ENCODE results near the gene AHDC1.

Gene AHDC1

DNA sequence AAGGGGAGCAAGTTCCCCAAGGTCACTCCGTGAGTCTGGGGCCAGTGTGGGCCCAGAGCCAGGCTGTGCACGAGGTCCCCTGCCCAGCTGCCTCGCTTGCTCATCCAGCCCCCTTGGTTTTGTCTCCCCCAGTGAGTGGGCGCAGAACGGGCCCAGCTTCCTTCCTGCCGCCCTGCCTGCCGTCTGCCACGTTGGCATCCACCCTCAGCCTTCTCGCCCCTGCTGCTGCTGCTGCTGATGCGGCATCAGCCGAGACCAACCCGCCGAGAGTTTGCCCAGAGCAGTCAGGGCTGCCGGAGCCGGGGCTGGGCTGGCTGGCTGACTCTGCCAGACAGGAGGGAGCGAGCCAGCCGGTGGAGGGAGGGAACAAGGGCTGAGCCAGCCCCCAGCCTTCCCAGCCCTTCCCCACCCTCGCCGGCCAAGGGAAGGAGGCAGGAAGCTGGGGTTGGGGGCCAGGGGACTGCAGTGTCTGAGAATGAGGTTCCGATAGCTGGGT is 82.6 kb downstream of the AHDC1 start:
- H3K4me1 ChIP-seq (ENCODE audit: insufficient read depth, low read length) = peaks cover 76% of the 10 kb centered on the region
- no peaks in the 10 kb centered on the region for H3K27me3 ChIP-seq (ENCODE audit: insufficient read depth, low read length)
- H3K9me3 ChIP-seq (ENCODE audit: low read length) = no peaks in the 10 kb centered on the region
- H3K4me3 ChIP-seq (ENCODE audit: low read length) = no peak overlapping the region
- H3K36me3 ChIP-seq (ENCODE audit: insufficient read depth, low read length) = no peaks in the 10 kb centered on the region
- H2AFZ ChIP-seq (ENCODE audit: low read depth, low read length) = no peak overlapping the region

- H3K27me3 ChIP-seq (ENCODE audit: insufficient read depth, low read length) = no peaks in the 10 kb centered on the region
- no peaks in the 10 kb centered on the region for H3K9me3 ChIP-seq (ENCODE audit: low read length)
- H3K4me1 ChIP-seq (ENCODE audit: insufficient read depth, low read length) = peaks cover 73% of the 10 kb centered on the region
- no peak overlapping the region for H2AFZ ChIP-seq (ENCODE audit: low read depth, low read length)
- H3K36me3 ChIP-seq (ENCODE audit: insufficient read depth, low read length) = no peaks in the 10 kb centered on the region
- no peak overlapping the region for H3K4me3 ChIP-seq (ENCODE audit: low read length)
Observed at GRCh38 chr1:27520651-27521050, 83.3 kb downstream of the AHDC1 start.

DNA sequence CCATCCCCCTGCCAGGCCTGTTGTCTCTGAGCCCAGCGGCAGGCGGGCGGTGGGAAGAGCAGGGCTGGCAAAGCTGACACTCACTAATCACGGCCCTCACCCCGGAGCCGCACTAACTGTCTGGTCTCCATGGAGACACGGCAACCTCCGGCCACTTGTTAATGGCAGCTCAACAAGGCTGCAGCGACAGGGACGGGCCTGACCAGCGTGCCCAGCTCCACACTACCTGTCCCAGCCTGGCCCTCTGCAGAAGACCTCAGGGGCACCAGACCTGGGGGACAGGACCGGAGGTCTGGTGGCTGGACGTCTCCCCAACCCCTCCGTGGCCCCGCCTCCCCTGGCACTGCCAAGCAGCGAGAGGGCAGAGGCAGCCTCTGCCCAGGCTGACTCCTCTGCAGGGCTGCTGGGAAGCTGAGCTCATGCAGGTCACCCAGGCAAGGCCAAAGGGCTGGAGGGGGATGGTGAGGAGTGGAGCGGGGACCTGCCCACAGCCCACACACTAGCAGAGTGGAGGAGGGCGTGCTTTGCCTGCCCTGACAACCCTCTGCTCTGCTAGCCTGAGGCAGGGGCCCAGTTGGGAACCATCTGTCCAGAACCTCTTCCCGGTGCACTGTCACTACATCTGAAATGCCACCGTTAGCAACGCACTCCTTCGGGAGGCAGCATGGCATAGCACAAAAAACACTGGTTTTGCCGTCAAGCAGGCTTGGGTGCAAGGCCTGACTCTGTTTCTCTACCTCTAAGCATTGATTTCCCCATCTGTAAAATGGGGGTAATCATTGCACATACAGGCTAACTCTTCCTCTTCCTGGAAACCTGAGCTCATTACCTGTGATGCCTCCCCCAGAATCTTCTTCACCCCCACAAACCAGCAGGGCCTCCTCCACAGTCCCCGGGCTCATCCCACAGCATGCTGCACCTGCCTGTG is 84.3 kb downstream of the AHDC1 start:
- Histone ChIP-seq H3K4me3 (ENCODE audit: low read length) (peak overlapping the region; percentile 29), H3K27me3 (ENCODE audit: insufficient read depth, low read length) (no peaks in the 10 kb centered on the region), H3K4me1 (ENCODE audit: insufficient read depth, low read length) (peaks cover 67% of the 10 kb centered on the region), H3K9me3 (ENCODE audit: low read length) (no peaks in the 10 kb centered on the region), H2AFZ (ENCODE audit: low read depth, low read length) (peak overlapping the region; percentile 50), H3K36me3 (ENCODE audit: insufficient read depth, low read length) (no peaks in the 10 kb centered on the region)

- peaks cover 59% of the 10 kb centered on the region for H3K4me1 ChIP-seq (ENCODE audit: insufficient read depth, low read length)
- H2AFZ ChIP-seq (ENCODE audit: low read depth, low read length) = peak overlapping the region; percentile 50
Observed at GRCh38 chr1:27518808-27519207, 85.1 kb downstream of the AHDC1 start.

GRCh38 chr1:27517907-27518718 is 85.8 kb downstream of the AHDC1 start:
- no peaks in the 10 kb centered on the region for H3K27me3 ChIP-seq (ENCODE audit: insufficient read depth, low read length)
- no peaks in the 10 kb centered on the region for H3K36me3 ChIP-seq (ENCODE audit: insufficient read depth, low read length)
- peaks cover 53% of the 10 kb centered on the region for H3K4me1 ChIP-seq (ENCODE audit: insufficient read depth, low read length)
- no peaks in the 10 kb centered on the region for H3K9me3 ChIP-seq (ENCODE audit: low read length)
- no peak overlapping the region for H2AFZ ChIP-seq (ENCODE audit: low read depth, low read length)
- no peak overlapping the region for H3K4me3 ChIP-seq (ENCODE audit: low read length)

More at GRCh38 chr1:27518808-27519207, 85.1 kb downstream of the AHDC1 start:
- Histone ChIP-seq H3K27me3 (ENCODE audit: insufficient read depth, low read length) (no peaks in the 10 kb centered on the region), H3K9me3 (ENCODE audit: low read length) (no peaks in the 10 kb centered on the region), H3K4me3 (ENCODE audit: low read length) (peak overlapping the region; percentile 29), H3K36me3 (ENCODE audit: insufficient read depth, low read length) (no peaks in the 10 kb centered on the region)

DNA sequence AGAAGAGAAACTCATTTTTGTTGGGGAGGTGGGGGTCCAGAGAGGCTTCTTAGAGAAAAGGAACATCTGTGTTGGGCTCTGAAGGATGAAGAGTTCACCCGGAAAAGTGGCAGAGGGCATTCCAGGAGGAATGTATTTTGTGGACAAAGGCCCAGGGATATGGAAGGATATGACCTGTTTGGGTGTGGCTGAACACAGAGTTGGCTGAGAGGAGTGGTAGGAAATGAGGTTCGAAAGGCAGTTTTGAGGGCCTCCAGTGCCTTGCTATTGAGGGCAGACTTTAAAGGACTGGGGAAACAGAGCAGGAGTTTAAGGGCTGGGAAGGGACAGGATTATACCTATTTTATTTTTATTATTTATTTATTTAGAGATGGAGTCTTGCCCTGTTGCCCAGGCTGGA is 86.6 kb downstream of the AHDC1 start:
- peaks cover 44% of the 10 kb centered on the region for H3K4me1 ChIP-seq (ENCODE audit: insufficient read depth, low read length)
- no peak overlapping the region for H3K4me3 ChIP-seq (ENCODE audit: low read length)
- no peaks in the 10 kb centered on the region for H3K27me3 ChIP-seq (ENCODE audit: insufficient read depth, low read length)
- H3K9me3 ChIP-seq (ENCODE audit: low read length) = no peaks in the 10 kb centered on the region
- no peaks in the 10 kb centered on the region for H3K36me3 ChIP-seq (ENCODE audit: insufficient read depth, low read length)
- no peak overlapping the region for H2AFZ ChIP-seq (ENCODE audit: low read depth, low read length)

DNA sequence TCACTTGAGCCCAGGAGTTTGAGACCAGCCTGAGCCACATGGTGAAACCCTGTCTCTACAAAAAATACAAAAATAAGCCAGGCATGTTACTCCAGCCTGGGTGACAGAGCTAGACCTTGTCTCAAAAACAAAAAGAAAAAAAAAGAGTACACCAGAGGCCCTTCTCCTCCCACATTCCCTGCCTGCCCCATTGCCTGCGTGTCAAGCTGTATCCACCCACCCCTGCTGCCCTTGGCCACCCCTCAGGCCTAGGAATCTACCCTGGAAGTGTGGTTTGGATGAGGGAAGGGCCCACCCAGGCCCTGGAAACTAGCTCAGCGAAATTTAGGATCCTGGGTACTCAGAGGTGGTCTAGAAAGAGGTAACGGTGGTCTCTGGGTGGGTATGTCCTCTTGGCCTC is 88.3 kb downstream of the AHDC1 start:
- Histone ChIP-seq H3K36me3 (ENCODE audit: insufficient read depth, low read length) (no peaks in the 10 kb centered on the region), H3K4me3 (ENCODE audit: low read length) (no peak overlapping the region), H3K27me3 (ENCODE audit: insufficient read depth, low read length) (no peaks in the 10 kb centered on the region), H3K9me3 (ENCODE audit: low read length) (no peaks in the 10 kb centered on the region), H3K4me1 (ENCODE audit: insufficient read depth, low read length) (peaks cover 28% of the 10 kb centered on the region), H2AFZ (ENCODE audit: low read depth, low read length) (no peak overlapping the region)

DNA sequence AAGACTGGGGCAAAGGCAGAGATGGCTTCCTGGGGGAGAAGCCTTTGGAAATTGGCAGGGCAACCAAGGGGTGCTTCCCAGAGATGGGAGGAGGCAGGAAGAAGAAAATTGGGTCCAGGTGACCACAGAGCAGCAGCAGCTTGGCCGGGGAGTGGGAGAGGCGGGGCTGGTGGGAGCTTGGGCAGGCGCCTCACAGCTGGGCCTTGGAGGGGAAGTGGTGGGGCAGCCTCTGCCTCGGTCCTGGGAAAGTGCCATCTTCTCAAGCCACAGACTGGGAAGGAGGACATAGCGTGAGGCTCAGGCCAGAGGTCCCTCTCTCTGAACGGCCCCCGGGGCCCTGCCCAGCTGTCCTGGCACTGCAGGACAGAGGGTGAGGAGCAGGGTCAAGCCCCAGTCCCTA is 90.0 kb downstream of the AHDC1 start:
- Histone ChIP-seq H3K4me3 (ENCODE audit: low read length) (no peak overlapping the region), H3K9me3 (ENCODE audit: low read length) (no peaks in the 10 kb centered on the region), H3K27me3 (ENCODE audit: insufficient read depth, low read length) (no peaks in the 10 kb centered on the region), H3K36me3 (ENCODE audit: insufficient read depth, low read length) (no peaks in the 10 kb centered on the region), H3K4me1 (ENCODE audit: insufficient read depth, low read length) (peaks cover 14% of the 10 kb centered on the region), H2AFZ (ENCODE audit: low read depth, low read length) (no peak overlapping the region)

DNA sequence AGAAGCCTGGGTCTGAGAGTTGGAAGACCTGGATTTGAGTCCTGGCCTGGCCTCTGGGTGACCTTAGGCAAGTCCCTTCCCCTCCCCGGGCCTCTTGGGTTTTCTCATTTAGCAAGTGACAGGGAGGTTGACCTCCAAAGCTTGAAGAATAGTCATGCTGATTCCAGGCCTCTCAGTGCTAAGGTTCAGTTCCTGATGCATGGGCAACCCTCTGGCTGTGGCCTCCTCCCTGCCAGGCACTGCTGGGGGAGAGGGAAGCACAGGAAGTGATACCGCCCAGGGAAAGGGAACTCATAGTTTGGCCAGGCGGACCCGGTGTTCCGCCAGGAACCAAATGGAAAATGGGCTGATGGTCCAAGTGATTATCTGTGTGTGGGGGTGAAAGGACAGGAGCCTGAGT is 90.4 kb downstream of the AHDC1 start:
- H3K4me3 ChIP-seq (ENCODE audit: low read length) = no peak overlapping the region
- H3K4me1 ChIP-seq (ENCODE audit: insufficient read depth, low read length) = peaks cover 9% of the 10 kb centered on the region
- H3K36me3 ChIP-seq (ENCODE audit: insufficient read depth, low read length) = no peaks in the 10 kb centered on the region
- H3K9me3 ChIP-seq (ENCODE audit: low read length) = no peaks in the 10 kb centered on the region
- H2AFZ ChIP-seq (ENCODE audit: low read depth, low read length) = no peak overlapping the region
- H3K27me3 ChIP-seq (ENCODE audit: insufficient read depth, low read length) = no peaks in the 10 kb centered on the region

DNA sequence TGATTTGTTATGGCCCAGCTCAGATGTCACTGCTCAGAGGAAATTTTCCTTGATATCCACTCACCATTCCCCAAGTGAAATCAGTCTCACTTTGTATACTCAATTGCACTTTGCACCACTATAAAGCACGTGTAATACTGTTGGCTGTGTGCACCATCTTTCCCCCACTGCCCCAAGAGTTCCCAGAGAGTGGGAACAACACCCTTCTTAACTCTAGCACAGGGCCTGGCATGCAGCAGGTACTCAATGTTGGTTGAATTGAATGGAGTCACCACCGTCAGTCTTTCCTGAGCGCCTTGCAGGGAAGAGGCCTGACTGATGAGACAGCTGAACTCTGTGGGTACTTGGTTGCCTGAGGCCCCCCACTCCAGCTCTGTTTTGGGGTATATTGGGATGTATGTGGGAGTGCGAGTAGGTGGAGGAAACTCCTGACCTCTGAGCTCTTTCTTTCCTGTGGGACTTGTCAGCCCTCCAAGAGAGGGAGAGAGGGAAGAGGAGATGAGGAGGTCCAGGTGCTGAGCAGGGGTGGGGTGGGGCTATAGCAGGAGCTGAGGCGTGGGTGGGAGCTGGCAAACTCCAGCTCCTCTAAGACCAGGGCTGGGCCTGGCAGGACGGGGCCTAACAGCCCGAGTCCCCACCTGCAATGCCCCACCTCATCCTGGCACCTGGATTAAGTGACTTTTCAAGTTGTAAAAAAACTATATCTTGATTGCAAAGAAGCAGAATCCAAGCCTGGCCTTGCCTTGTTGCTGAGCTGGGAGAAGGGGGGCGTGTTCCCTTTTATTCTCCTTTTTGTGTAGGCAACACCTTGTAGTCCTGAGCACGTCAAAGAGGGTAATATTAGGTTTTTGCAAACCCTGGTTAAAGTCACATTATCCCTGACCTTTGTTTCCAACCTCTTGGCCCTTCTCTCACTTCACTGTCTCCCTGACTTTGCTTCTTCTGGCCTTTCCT is 94.5 kb downstream of the AHDC1 start:
- no peak overlapping the region for H2AFZ ChIP-seq (ENCODE audit: low read depth, low read length)
- H3K27me3 ChIP-seq (ENCODE audit: insufficient read depth, low read length) = no peaks in the 10 kb centered on the region
- H3K9me3 ChIP-seq (ENCODE audit: low read length) = no peaks in the 10 kb centered on the region
- H3K36me3 ChIP-seq (ENCODE audit: insufficient read depth, low read length) = no peaks in the 10 kb centered on the region
- H3K4me3 ChIP-seq (ENCODE audit: low read length) = no peak overlapping the region
- peaks cover 10% of the 10 kb centered on the region for H3K4me1 ChIP-seq (ENCODE audit: insufficient read depth, low read length)

DNA sequence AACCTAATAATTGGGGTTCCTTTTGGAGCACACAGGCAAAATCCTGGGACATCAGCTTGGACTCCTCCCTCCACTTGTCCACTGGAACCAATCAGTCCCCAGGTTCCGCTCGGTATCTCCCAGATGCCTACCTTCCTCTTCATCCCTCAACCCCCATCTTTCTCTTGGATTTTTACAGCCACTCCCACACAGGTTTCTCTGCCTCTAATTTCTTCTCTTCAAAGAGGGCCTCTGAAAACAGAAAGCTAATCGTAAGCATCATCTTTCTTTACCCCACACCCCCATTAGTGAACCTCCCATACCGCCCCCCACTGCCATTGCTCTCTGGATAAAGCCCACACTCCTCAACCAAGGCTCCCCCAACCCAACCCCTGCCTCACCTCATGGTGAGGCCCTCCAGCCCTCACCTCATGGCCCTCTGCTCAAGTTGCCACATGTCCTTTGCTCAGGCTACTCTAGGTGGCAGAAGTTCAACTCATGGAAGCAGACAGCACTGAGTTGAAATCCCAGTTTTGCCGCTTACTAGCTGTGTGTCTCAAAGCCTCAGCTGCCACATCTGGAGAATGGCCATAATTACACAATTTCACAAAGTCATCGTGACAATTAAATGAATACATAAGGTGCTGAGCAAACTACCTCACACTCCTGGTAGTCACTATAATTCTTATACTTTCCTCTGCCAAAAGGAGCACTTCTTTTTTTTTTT is 95.8 kb downstream of the AHDC1 start:
- no peaks in the 10 kb centered on the region for H3K27me3 ChIP-seq (ENCODE audit: insufficient read depth, low read length)
- no peak overlapping the region for H2AFZ ChIP-seq (ENCODE audit: low read depth, low read length)
- H3K4me1 ChIP-seq (ENCODE audit: insufficient read depth, low read length) = peaks cover 18% of the 10 kb centered on the region
- no peak overlapping the region for H3K4me3 ChIP-seq (ENCODE audit: low read length)
- H3K9me3 ChIP-seq (ENCODE audit: low read length) = no peaks in the 10 kb centered on the region
- no peaks in the 10 kb centered on the region for H3K36me3 ChIP-seq (ENCODE audit: insufficient read depth, low read length)

- no peaks in the 10 kb centered on the region for H3K36me3 ChIP-seq (ENCODE audit: insufficient read depth, low read length)
- peaks cover 21% of the 10 kb centered on the region for H3K4me1 ChIP-seq (ENCODE audit: insufficient read depth, low read length)
- no peaks in the 10 kb centered on the region for H3K9me3 ChIP-seq (ENCODE audit: low read length)
- H3K27me3 ChIP-seq (ENCODE audit: insufficient read depth, low read length) = no peaks in the 10 kb centered on the region
- no peak overlapping the region for H2AFZ ChIP-seq (ENCODE audit: low read depth, low read length)
- no peak overlapping the region for H3K4me3 ChIP-seq (ENCODE audit: low read length)
Observed at GRCh38 chr1:27506703-27507102, 97.2 kb downstream of the AHDC1 start.

Measured in neuron (in vitro differentiated cells).